ENCODE data around the gene GPR156.

GPR156 gene

GRCh38 chr3:120264963-120265362 lies 20.1 kb downstream of the GPR156 start:
- no peaks in the 10 kb centered on the region for H3K9me3 ChIP-seq (ENCODE audit: severe bottlenecking)
- H3K27ac ChIP-seq (ENCODE audit: poor library complexity, severe bottlenecking), result no peak overlapping the region
- H3K27me3 ChIP-seq (ENCODE audit: insufficient read depth, poor library complexity, severe bottlenecking), result no peaks in the 10 kb centered on the region
- no peaks in the 10 kb centered on the region for H3K4me1 ChIP-seq (ENCODE audit: insufficient read depth, poor library complexity, severe bottlenecking)
- TF ChIP-seq CTCF (IDR thresholded peaks at IDR 0.05; ENCODE audit: poor library complexity, severe bottlenecking), result no peak
- ATAC-seq (ENCODE audit: low read depth), result peak; percentile 62; the same call in 2 of the 3 replicates
- no peak overlapping the region for H3K4me3 ChIP-seq (ENCODE audit: severe bottlenecking)
- no peak for DNase-seq (ENCODE audit: low spot score)
- H3K36me3 ChIP-seq (ENCODE audit: low read depth), result no peaks in the 10 kb centered on the region

- ATAC-seq (ENCODE audit: low read depth) (no peak), DNase-seq (ENCODE audit: low spot score) (no peak)
- no peak for TF ChIP-seq CTCF (IDR thresholded peaks at IDR 0.05; ENCODE audit: poor library complexity, severe bottlenecking)
- Histone ChIP-seq H3K4me1 (ENCODE audit: insufficient read depth, poor library complexity, severe bottlenecking) (no peaks in the 10 kb centered on the region), H3K27me3 (ENCODE audit: insufficient read depth, poor library complexity, severe bottlenecking) (no peaks in the 10 kb centered on the region), H3K9me3 (ENCODE audit: severe bottlenecking) (no peaks in the 10 kb centered on the region), H3K4me3 (ENCODE audit: severe bottlenecking) (no peak overlapping the region), H3K36me3 (ENCODE audit: low read depth) (no peaks in the 10 kb centered on the region), H3K27ac (ENCODE audit: poor library complexity, severe bottlenecking) (no peak overlapping the region)
These were observed 21.2 kb downstream of the GPR156 start for GRCh38 chr3:120263792-120264191.

GRCh38 chr3:120258009-120258408 lies 27.0 kb downstream of the GPR156 start:
- no peaks in the 10 kb centered on the region for H3K27me3 ChIP-seq (ENCODE audit: insufficient read depth, poor library complexity, severe bottlenecking)
- no peak for TF ChIP-seq CTCF (IDR thresholded peaks at IDR 0.05; ENCODE audit: poor library complexity, severe bottlenecking)
- ATAC-seq (ENCODE audit: low read depth), result no peak
- no peaks in the 10 kb centered on the region for H3K36me3 ChIP-seq (ENCODE audit: low read depth)
- H3K4me1 ChIP-seq (ENCODE audit: insufficient read depth, poor library complexity, severe bottlenecking), result no peaks in the 10 kb centered on the region
- H3K4me3 ChIP-seq (ENCODE audit: severe bottlenecking), result no peak overlapping the region
- no peak for DNase-seq (ENCODE audit: low spot score)
- H3K9me3 ChIP-seq (ENCODE audit: severe bottlenecking), result peaks cover 3% of the 10 kb centered on the region
- H3K27ac ChIP-seq (ENCODE audit: poor library complexity, severe bottlenecking), result no peak overlapping the region

GRCh38 chr3:120245386-120245785 lies 39.6 kb downstream of the GPR156 start:
- H3K9me3 ChIP-seq (ENCODE audit: severe bottlenecking), result no peaks in the 10 kb centered on the region
- TF ChIP-seq CTCF (IDR thresholded peaks at IDR 0.05; ENCODE audit: poor library complexity, severe bottlenecking), result no peak
- no peaks in the 10 kb centered on the region for H3K4me1 ChIP-seq (ENCODE audit: insufficient read depth, poor library complexity, severe bottlenecking)
- no peak overlapping the region for H3K4me3 ChIP-seq (ENCODE audit: severe bottlenecking)
- no peak overlapping the region for H3K27ac ChIP-seq (ENCODE audit: poor library complexity, severe bottlenecking)
- ATAC-seq (ENCODE audit: low read depth) (no peak), DNase-seq (ENCODE audit: low spot score) (no peak)
- no peaks in the 10 kb centered on the region for H3K27me3 ChIP-seq (ENCODE audit: insufficient read depth, poor library complexity, severe bottlenecking)
- H3K36me3 ChIP-seq (ENCODE audit: low read depth), result no peaks in the 10 kb centered on the region

- TF ChIP-seq CTCF (IDR thresholded peaks at IDR 0.05; ENCODE audit: poor library complexity, severe bottlenecking), result no peak
- Histone ChIP-seq H3K27ac (ENCODE audit: poor library complexity, severe bottlenecking) (no peak overlapping the region), H3K9me3 (ENCODE audit: severe bottlenecking) (no peaks in the 10 kb centered on the region), H3K36me3 (ENCODE audit: low read depth) (no peaks in the 10 kb centered on the region), H3K4me3 (ENCODE audit: severe bottlenecking) (no peak overlapping the region), H3K27me3 (ENCODE audit: insufficient read depth, poor library complexity, severe bottlenecking) (no peaks in the 10 kb centered on the region), H3K4me1 (ENCODE audit: insufficient read depth, poor library complexity, severe bottlenecking) (no peaks in the 10 kb centered on the region)
- ATAC-seq (ENCODE audit: low read depth) (no peak), DNase-seq (ENCODE audit: low spot score) (no peak)
These were observed 40.2 kb downstream of the GPR156 start for GRCh38 chr3:120244834-120245225.

All from RWPE2 (cell line).